MM.1S (cell line): ENCODE data around the gene SUCNR1.
"Not testable (repeated sequence)": the region's sequence is repeated elsewhere in the genome, so short reads cannot be mapped to it uniquely, and the experiment has no call there.

Experiments
- DNase-seq: peaks from one replicate; pipeline ENCODE4 v3.0.0-alpha.2; 2015
- H2AFZ ChIP-seq: fragments of 300-600 bp; sonication (generic); 2 replicates; pipeline ENCODE4 v1.6.0; 2016; ENCODE audit warnings: antibody characterized with exemption, low read length
- H3F3A ChIP-seq: fragments of 300-600 bp; sonication (generic); 2 replicates; pipeline ENCODE4 v1.6.1; 2016; ENCODE audit warnings: mild to moderate bottlenecking, antibody characterized with exemption, low read length, moderate library complexity, mixed read lengths; ENCODE audit not compliant: insufficient read depth
- H3K27ac ChIP-seq: fragments of 300-600 bp; sonication (generic); 2 replicates; pipeline ENCODE4 v1.5.1; 2016; ENCODE audit warnings: mild to moderate bottlenecking, low read length
- H3K27me3 ChIP-seq: fragments of 300-600 bp; sonication (generic); replicated peaks from 2 replicates; pipeline ENCODE4 v1.6.0; 2016; ENCODE audit warnings: low read length; ENCODE audit not compliant: insufficient read depth
- H3K36me3 ChIP-seq: fragments of 300-600 bp; sonication (generic); replicated peaks from 2 replicates; pipeline ENCODE4 v1.6.1; 2016; ENCODE audit warnings: mild to moderate bottlenecking, low read length, mixed read lengths; ENCODE audit not compliant: insufficient read depth
- H3K4me1 ChIP-seq: fragments of 300-600 bp; sonication (generic); 2 replicates; pipeline ENCODE4 v1.6.1; 2016; ENCODE audit warnings: low read length, mixed read lengths
- H3K4me2 ChIP-seq: fragments of 300-600 bp; sonication (generic); 2 replicates; pipeline ENCODE4 v1.6.0; 2016; ENCODE audit warnings: low read depth, low read length
- H3K4me3 ChIP-seq: fragments of 300-600 bp; sonication (generic); 2 replicates; pipeline ENCODE4 v1.5.1; 2016; ENCODE audit warnings: low read length, mixed read lengths
- H3K79me2 ChIP-seq: fragments of 300-600 bp; sonication (generic); 2 replicates; pipeline ENCODE4 v1.6.1; 2016; ENCODE audit warnings: mixed run types, low read length, mixed read lengths
- H3K9ac ChIP-seq: fragments of 300-600 bp; sonication (generic); 2 replicates; pipeline ENCODE4 v1.6.1; 2016; ENCODE audit warnings: low read length, mixed read lengths
- H3K9me2 ChIP-seq: fragments of 300-600 bp; sonication (generic); replicated peaks from 2 replicates; pipeline ENCODE4 v1.6.1; 2016; ENCODE audit warnings: mild to moderate bottlenecking, low read length, mixed read lengths; ENCODE audit not compliant: insufficient read depth
- H3K9me3 ChIP-seq: fragments of 300-600 bp; sonication (generic); replicated peaks from 2 replicates; pipeline ENCODE4 v1.6.1; 2016; ENCODE audit warnings: mild to moderate bottlenecking, low read length, mixed read lengths; ENCODE audit not compliant: insufficient read depth
- H4K20me1 ChIP-seq: fragments of 300-600 bp; sonication (generic); 2 replicates; pipeline ENCODE4 v1.6.1; 2016; ENCODE audit warnings: mild to moderate bottlenecking, low read length, moderate library complexity, mixed read lengths; ENCODE audit not compliant: insufficient read depth
- CTCF ChIP-seq: fragments of 300-600 bp; sonication (generic); IDR thresholded peaks from 2 replicates; pipeline ENCODE4 v1.5.1; 2016; ENCODE audit warnings: antibody characterized with exemption, low read length, mixed read lengths
- EZH2 ChIP-seq: fragments of 300-600 bp; sonication (generic); optimal IDR thresholded peaks from 2 replicates; pipeline ENCODE3; 2017; ENCODE audit warnings: low read depth, mild to moderate bottlenecking, antibody characterized with exemption, low read length, mixed read lengths
- EZH2phosphoT487 ChIP-seq: fragments of 300-600 bp; sonication (generic); IDR thresholded peaks from 2 replicates; pipeline ENCODE4 v1.6.1; 2018; ENCODE audit warnings: antibody characterized with exemption, low read length

SUCNR1 gene

GRCh38 chr3:151925419-151925818 lies 52.0 kb downstream of the SUCNR1 start:
- Histone ChIP-seq H3K36me3 (no peaks in the 10 kb centered on the region), H3K4me2 (no peak overlapping the region), H3K9me3 (no peaks in the 10 kb centered on the region), H3K4me1 (no peaks in the 10 kb centered on the region), H3K9me2 (no peaks in the 10 kb centered on the region), H3K27me3 (no peaks in the 10 kb centered on the region), H3F3A (no peaks in the 10 kb centered on the region), H3K9ac (no peak overlapping the region), H3K79me2 (no peaks in the 10 kb centered on the region), H2AFZ (no peak overlapping the region), H3K4me3 (no peak overlapping the region), H4K20me1 (no peaks in the 10 kb centered on the region), H3K27ac (no peak overlapping the region)
- no peak for TF ChIP-seq CTCF
- no peak for TF ChIP-seq EZH2
- no peak for TF ChIP-seq EZH2phosphoT487
- no peak for DNase-seq

- no peak overlapping the region for H3K27ac ChIP-seq
- no peak overlapping the region for H3K4me2 ChIP-seq
- H2AFZ ChIP-seq, result no peak overlapping the region
- H3K9ac ChIP-seq, result no peak overlapping the region
- no peaks in the 10 kb centered on the region for H3K27me3 ChIP-seq
- no peak for DNase-seq
- H3K9me2 ChIP-seq, result no peaks in the 10 kb centered on the region
- H4K20me1 ChIP-seq, result no peaks in the 10 kb centered on the region
- no peaks in the 10 kb centered on the region for H3K9me3 ChIP-seq
- H3K79me2 ChIP-seq, result no peaks in the 10 kb centered on the region
- no peaks in the 10 kb centered on the region for H3F3A ChIP-seq
- H3K4me1 ChIP-seq, result no peaks in the 10 kb centered on the region
- no peaks in the 10 kb centered on the region for H3K36me3 ChIP-seq
- H3K4me3 ChIP-seq, result no peak overlapping the region
- TF ChIP-seq CTCF (no peak), EZH2 (no peak), EZH2phosphoT487 (no peak)
Observed at GRCh38 chr3:151925876-151926275, 52.4 kb downstream of the SUCNR1 start.

- no peaks in the 10 kb centered on the region for H3K36me3 ChIP-seq
- no peaks in the 10 kb centered on the region for H3K4me1 ChIP-seq
- H3K9me2 ChIP-seq, result no peaks in the 10 kb centered on the region
- no peak overlapping the region for H3K4me3 ChIP-seq
- no peaks in the 10 kb centered on the region for H3K79me2 ChIP-seq
- no peak overlapping the region for H3K9ac ChIP-seq
- H3F3A ChIP-seq, result no peaks in the 10 kb centered on the region
- no peak overlapping the region for H2AFZ ChIP-seq
- H3K4me2 ChIP-seq, result no peak overlapping the region
- H3K27me3 ChIP-seq, result no peaks in the 10 kb centered on the region
- H4K20me1 ChIP-seq, result no peaks in the 10 kb centered on the region
- TF ChIP-seq EZH2 (no peak), CTCF (no peak)
- no peak overlapping the region for H3K27ac ChIP-seq
- H3K9me3 ChIP-seq, result no peaks in the 10 kb centered on the region
- DNase-seq, result no peak
Observed at GRCh38 chr3:151926956-151927355, 53.5 kb downstream of the SUCNR1 start.

- H3K4me2 ChIP-seq, H3K4me3 ChIP-seq, H2AFZ ChIP-seq, H3K27me3 ChIP-seq, H3K9ac ChIP-seq, H3K9me2 ChIP-seq, H3K27ac ChIP-seq, H3K9me3 ChIP-seq, H3F3A ChIP-seq, H3K36me3 ChIP-seq, DNase-seq, H3K4me1 ChIP-seq, H3K79me2 ChIP-seq, H4K20me1 ChIP-seq: not testable (repeated sequence)
Observed at GRCh38 chr3:151927915-151928525, 54.6 kb downstream of the SUCNR1 start.
